CD4-positive, CD25-positive, alpha-beta regulatory T cell (primary cell): ENCODE data around the gene SH2B3. TPM values are rescaled to one million over a fixed set of nuclear protein-coding genes. Genes with fewer than 3 reads are reported as not detected.

Experiments used
- ATAC-seq, 2 donors: fragments of 150-1000 bp; cut with Tn5 transposase; one replicate each; pipeline ENCODE4 v1.10.0; 2021; ENCODE audit warnings: low read depth in 2 of 2, moderate number of reproducible peaks in 2 of 2, moderate library complexity in 1 of 2
- DNase-seq, 3 donors: peaks; one replicate each; pipeline versions ENCODE4 v3.0.0 to v3.0.0-alpha.2; 2012 to 2022; ENCODE audit warnings: mixed read lengths in 1 of 3
- H3K27ac ChIP-seq: one replicate; pipeline ENCODE4 v1.7.0; 2013; ENCODE audit warnings: mild to moderate bottlenecking, low read length; ENCODE audit not compliant: insufficient read depth, poor library complexity, severe bottlenecking
- H3K27me3 ChIP-seq: one replicate; pipeline ENCODE4 v1.7.0; 2013; ENCODE audit warnings: low read length; ENCODE audit not compliant: control insufficient read depth, insufficient read depth
- H3K36me3 ChIP-seq: one replicate; pipeline ENCODE4 v1.7.0; 2013; ENCODE audit warnings: mild to moderate bottlenecking, low read length, moderate library complexity; ENCODE audit not compliant: control insufficient read depth, insufficient read depth
- H3K4me1 ChIP-seq: 2 replicates; pipeline ENCODE4 v1.7.0; 2013; ENCODE audit warnings: mild to moderate bottlenecking, low read length; ENCODE audit not compliant: insufficient read depth, control insufficient read depth, poor library complexity, severe bottlenecking
- H3K4me3 ChIP-seq: one replicate; pipeline ENCODE4 v1.7.0; 2013; ENCODE audit warnings: low read depth, mild to moderate bottlenecking, low read length, moderate library complexity
- H3K9me3 ChIP-seq, 2 experiments: 1 replicate in 1 of 2; 2 replicates in 1 of 2; pipeline ENCODE4 v1.7.0; 2013; ENCODE audit warnings: low read length in 2 of 2, mild to moderate bottlenecking in 1 of 2, moderate library complexity in 1 of 2; ENCODE audit not compliant: control insufficient read depth in 2 of 2
- H3K27ac Mint-ChIP-seq, 3 donors: one replicate each; pipeline ENCODE4 v1.8.0; 2020 to 2022; ENCODE audit warnings: mild to moderate bottlenecking in 3 of 3, mixed read lengths in 3 of 3, moderate library complexity in 2 of 3
- H3K27me3 Mint-ChIP-seq: one replicate; pipeline ENCODE4 v1.8.0; 2022; ENCODE audit warnings: mild to moderate bottlenecking, mixed read lengths
- H3K36me3 Mint-ChIP-seq: one replicate; pipeline ENCODE4 v1.8.0; 2020; ENCODE audit warnings: mixed read lengths
- H3K4me1 Mint-ChIP-seq, 4 donors: one replicate each; pipeline ENCODE4 v1.8.0; 2020 to 2022; ENCODE audit warnings: mixed read lengths in 4 of 4, mild to moderate bottlenecking in 1 of 4
- H3K4me3 Mint-ChIP-seq, 4 donors: one replicate each; pipeline ENCODE4 v1.8.0; 2020 to 2022; ENCODE audit warnings: mild to moderate bottlenecking in 4 of 4, mixed read lengths in 4 of 4, moderate library complexity in 3 of 4
- H3K9me3 Mint-ChIP-seq, 7 donors: one replicate each; pipeline ENCODE4 v1.8.0; 2020 to 2022; ENCODE audit warnings: mixed read lengths in 7 of 7, mild to moderate bottlenecking in 3 of 7, moderate library complexity in 2 of 7
- polyA plus RNA-seq, 4 donors: library from polyadenylated mRNA; unstranded; fragments of 300-500 nt; fragmentation: Illumina TruSeq; gene quantifications; one replicate each; pipeline ENCODE4 v1.2.3, GENCODE V29; 2021
- total RNA-seq: library from RNA; stranded (reverse); gene quantifications from one replicate; pipeline ENCODE4 v1.2.3, GENCODE V29; 2022

Gene SH2B3
- total and polyA plus RNA-seq, 5 donors from 2014 or later, result 1.6 to 25.7 (median 3.9) TPM

DNA sequence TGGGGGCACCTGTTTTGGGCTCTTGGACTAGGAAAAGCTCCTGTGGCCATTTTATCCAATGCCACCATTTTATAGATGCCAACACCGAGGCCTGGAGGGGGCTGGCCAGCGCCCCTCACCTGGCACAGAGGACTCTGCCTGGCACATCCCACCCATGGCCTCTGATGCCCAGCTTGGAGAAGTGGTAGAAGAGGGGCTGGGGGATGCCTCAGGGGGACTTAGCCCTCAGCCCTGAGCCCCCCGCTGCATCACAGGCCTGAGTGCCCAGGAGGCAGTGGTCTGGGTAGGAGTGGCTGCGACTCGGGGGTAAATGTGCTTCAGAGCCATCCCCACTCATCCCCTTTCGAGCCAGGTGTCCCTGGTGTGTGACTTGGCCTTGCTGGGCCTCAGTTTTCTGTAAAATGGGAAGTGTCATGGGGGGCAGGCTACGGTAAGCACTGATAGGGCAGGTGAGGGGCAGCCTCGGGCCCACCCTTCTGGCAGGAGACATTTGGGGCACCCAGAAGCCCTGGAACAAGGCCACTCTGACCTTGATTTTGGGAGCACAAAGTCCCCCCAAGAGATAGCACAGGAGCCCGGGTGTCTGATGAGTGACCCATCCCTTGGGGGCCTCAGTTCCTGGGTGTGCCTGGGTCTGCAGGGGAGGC, 22.5 kb downstream of the SH2B3 start:
- H3K27me3 ChIP-seq, result no peaks in the 10 kb centered on the region
- Mint-ChIP-seq H3K27ac (peak overlapping the region; percentile 77 to 99 (median 92)), H3K4me1 (peaks cover 13 to 89% (median 56%) of the 10 kb centered on the region in 4 donors), H3K27me3 (peaks cover 5% of the 10 kb centered on the region), H3K4me3 (peak overlapping the region; percentile 74 to 83 (median 78)), H3K9me3 (no peaks in the 10 kb centered on the region), H3K36me3 (peaks cover 4% of the 10 kb centered on the region)
- no peak overlapping the region for H3K4me3 ChIP-seq
- peaks cover 92% of the 10 kb centered on the region for H3K4me1 ChIP-seq
- DNase-seq, result no peak
- peak overlapping the region; percentile 95 for H3K27ac ChIP-seq
- H3K36me3 ChIP-seq, result peaks cover 3% of the 10 kb centered on the region
- ATAC-seq, result no peak
- no peaks in the 10 kb centered on the region for H3K9me3 ChIP-seq

DNA sequence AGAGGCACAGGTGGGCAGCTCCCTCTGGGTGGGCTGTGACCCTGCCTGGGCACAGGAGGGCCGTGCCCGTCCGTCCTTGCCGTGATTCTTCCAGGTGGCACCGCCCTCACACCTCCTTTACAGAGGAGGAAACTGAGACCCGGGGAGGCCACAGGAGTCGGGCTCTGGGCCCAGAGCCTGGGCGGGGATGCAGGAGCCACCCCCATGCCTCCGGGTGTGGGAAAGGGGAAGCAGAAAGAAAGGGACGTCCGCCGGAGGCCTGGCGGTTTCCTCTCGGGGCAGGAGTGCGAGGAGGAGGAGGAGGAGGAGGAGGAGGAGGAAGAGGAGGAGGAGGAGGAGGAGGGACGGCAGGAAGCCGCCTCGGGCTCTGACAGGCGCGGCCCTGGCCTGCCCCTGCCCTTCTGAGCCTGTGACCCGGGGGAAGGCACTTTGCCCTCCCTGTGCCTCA, 23.0 kb downstream of the SH2B3 start:
- Histone ChIP-seq H3K27me3 (no peaks in the 10 kb centered on the region), H3K36me3 (peaks cover 3% of the 10 kb centered on the region), H3K27ac (peak overlapping the region; percentile 95), H3K4me3 (no peak overlapping the region), H3K4me1 (peaks cover 97% of the 10 kb centered on the region), H3K9me3 (no peaks in the 10 kb centered on the region)
- DNase-seq (no peak), ATAC-seq (no peak)
- peaks cover 5% of the 10 kb centered on the region for H3K27me3 Mint-ChIP-seq
- H3K27ac Mint-ChIP-seq, result peak overlapping the region; percentile 66 to 99 (median 92)
- peak overlapping the region; percentile 74 to 91 (median 81) for H3K4me3 Mint-ChIP-seq
- H3K36me3 Mint-ChIP-seq, result peaks cover 4% of the 10 kb centered on the region
- H3K9me3 Mint-ChIP-seq, result no peaks in the 10 kb centered on the region
- H3K4me1 Mint-ChIP-seq, result peaks cover 13 to 94% (median 61%) of the 10 kb centered on the region in 4 donors

DNA sequence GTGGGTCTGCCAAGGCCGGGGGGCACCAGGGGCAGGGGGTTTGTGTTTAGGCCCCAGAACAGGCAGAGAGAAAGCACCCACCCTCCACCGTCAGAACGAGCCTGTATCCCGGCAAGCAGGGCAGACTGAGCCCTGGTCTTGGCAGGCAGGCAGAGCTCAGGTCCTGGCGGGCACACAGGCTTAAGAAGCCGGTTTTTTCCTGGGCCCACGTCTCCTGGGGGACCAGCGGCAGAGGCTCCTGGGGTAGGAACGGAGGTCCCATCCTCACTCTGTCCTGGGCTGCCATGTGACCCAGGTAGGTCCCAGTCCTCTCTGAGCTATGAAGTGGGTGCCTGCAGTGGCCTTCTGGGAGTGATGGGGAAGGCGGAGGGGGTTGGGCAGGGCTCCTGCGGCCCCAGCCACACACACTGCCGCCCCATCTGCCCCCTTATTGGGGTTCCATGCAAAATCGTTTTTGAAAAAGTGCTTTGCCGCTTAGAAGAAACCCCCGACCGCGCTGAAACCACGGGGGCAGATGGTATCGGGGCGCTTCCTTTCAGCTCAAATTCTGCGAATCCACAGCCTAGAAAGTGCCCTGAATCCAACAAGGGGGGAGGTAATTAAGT, 24.2 kb downstream of the SH2B3 start:
- peaks cover 5% of the 10 kb centered on the region for H3K27me3 Mint-ChIP-seq
- peak overlapping the region; percentile 73 for H3K4me3 ChIP-seq

DNA sequence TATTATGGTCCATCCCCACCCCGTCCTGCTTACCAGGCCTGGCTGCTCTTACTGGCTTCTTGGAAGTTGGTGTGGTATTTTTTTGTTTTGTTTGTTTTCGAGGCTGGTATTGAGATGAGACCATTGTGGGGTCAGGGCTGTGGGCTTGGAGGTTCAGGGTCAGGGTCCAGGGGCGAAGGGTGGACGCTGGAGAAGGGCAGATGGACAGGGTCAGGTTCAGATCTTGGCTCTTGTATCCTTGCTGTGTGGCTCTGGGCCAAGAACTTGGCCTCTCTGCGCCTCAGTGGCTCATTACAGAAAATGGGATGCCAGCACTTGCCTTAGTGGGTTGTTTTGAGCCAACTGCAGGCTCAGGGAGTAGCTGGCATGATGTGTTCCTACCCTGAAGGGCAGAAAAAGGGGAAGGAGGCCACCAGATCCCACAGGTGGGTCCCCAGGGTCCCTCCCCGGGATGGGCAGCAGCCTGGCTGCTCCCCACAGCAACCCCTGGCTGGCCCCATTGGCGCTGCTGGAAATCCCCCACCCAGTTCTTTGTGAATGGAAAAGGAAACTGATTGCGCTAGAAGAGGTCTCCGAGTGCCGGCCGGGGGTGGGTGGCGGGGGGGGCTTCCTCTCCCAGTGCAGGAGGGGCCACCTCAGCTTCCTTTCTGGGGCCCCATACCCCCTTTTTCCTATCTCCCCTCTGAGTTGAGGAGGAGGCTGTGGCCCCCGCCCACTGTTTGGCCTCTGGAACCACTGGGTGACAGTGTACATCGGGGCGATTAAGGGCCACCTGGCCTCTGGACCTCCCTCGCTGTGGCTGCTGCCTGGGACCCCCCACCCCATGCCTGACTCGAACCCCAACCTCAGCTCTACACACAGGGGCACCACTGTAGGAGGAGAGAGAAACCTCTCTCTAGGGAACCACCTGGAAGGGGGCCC, 25.0 kb downstream of the SH2B3 start:
- peak overlapping the region; percentile 81 to 95 (median 87) for H3K4me3 Mint-ChIP-seq
- peak; percentile 14 to 16 for ATAC-seq
- H3K27ac Mint-ChIP-seq, result peak overlapping the region; percentile 98 to 99 (median 99)
- Histone ChIP-seq H3K4me1 (peaks cover 99% of the 10 kb centered on the region), H3K9me3 (no peaks in the 10 kb centered on the region), H3K27me3 (no peaks in the 10 kb centered on the region), H3K27ac (peak overlapping the region; percentile 95), H3K36me3 (no peaks in the 10 kb centered on the region), H3K4me3 (peak overlapping the region; percentile 73)
- DNase-seq, result peak; percentile 55 to 66 (median 64)
- peaks cover 4% of the 10 kb centered on the region for H3K36me3 Mint-ChIP-seq
- peaks cover 5% of the 10 kb centered on the region for H3K27me3 Mint-ChIP-seq
- H3K9me3 Mint-ChIP-seq, result no peaks in the 10 kb centered on the region
- peaks cover 23 to 97% (median 66%) of the 10 kb centered on the region in 4 donors for H3K4me1 Mint-ChIP-seq

More for the DNA sequence above, 24.2 kb downstream of the SH2B3 start:
- H3K9me3 ChIP-seq, result no peaks in the 10 kb centered on the region
- H3K27me3 ChIP-seq, result no peaks in the 10 kb centered on the region
- Mint-ChIP-seq H3K9me3 (no peaks in the 10 kb centered on the region), H3K27ac (peak overlapping the region; percentile 98 to 99 (median 99)), H3K36me3 (peaks cover 4% of the 10 kb centered on the region), H3K4me3 (peak overlapping the region; percentile 81 to 95 (median 86)), H3K4me1 (peaks cover 23 to 97% (median 68%) of the 10 kb centered on the region in 4 donors)
- ATAC-seq (peak; percentile 34 to 36), DNase-seq (peak; percentile 59 to 94 (median 62))
- H3K36me3 ChIP-seq, result no peaks in the 10 kb centered on the region
- H3K27ac ChIP-seq, result peak overlapping the region; percentile 95
- H3K4me1 ChIP-seq, result peaks cover 99% of the 10 kb centered on the region

DNA sequence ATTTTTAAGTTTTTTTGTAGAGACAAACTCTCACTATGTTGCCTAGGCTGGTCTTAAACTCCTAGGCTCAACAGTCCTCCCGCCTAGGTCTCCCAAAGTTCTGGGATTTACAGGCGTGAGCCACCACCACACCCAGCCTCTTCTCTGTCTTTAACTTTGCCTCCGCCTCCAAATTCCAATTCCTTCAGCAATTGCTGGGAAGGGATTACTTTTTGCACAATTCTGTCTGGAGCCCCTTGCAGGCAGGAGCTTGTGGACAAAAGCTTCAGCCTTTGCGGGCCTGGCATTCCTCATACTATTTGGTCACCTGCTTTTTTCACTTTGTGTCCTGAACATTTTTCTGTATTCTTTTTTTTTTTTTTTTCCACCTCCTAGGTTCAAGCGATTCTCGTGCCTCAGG, 26.0 kb downstream of the SH2B3 start:
- H3K27me3 ChIP-seq, result no peaks in the 10 kb centered on the region
- peak overlapping the region; percentile 77 to 88 (median 84) for H3K4me3 Mint-ChIP-seq
- no peak overlapping the region for H3K4me3 ChIP-seq
- no peaks in the 10 kb centered on the region for H3K9me3 ChIP-seq
- ATAC-seq, result no peak
- peaks cover 7% of the 10 kb centered on the region for H3K36me3 Mint-ChIP-seq
- H3K4me1 ChIP-seq, result peaks cover 100% of the 10 kb centered on the region
- H3K4me1 Mint-ChIP-seq, result peaks cover 23 to 97% (median 61%) of the 10 kb centered on the region in 4 donors
- H3K36me3 ChIP-seq, result no peaks in the 10 kb centered on the region
- H3K27me3 Mint-ChIP-seq, result peaks cover 5% of the 10 kb centered on the region
- H3K9me3 Mint-ChIP-seq, result no peaks in the 10 kb centered on the region
- peak overlapping the region; percentile 99 for H3K27ac Mint-ChIP-seq
- no peak for DNase-seq
- H3K27ac ChIP-seq, result peak overlapping the region; percentile 95

DNA sequence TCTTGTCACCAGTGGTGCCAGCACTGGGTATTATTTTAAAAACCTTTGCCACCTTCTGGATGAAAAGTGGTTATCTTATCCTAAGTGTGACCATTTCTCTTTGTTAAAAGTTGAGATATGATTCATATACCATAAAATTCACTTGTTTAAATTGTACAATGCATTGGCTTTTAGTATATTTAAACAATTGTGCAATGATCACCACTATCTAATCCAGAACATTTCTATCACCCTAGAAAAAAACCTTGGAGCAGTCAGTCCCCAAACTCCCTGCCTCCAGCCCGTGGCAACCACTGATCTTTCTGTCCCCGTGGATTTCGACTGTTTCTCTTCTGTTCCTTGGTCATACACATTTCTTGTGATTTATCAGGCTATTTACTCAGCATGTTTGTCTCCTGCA, 28.3 kb downstream of the SH2B3 start:
- H3K36me3 ChIP-seq, result no peaks in the 10 kb centered on the region
- DNase-seq (no peak), ATAC-seq (no peak)
- Mint-ChIP-seq H3K9me3 (peaks cover 0 to 1% (median 0%) of the 10 kb centered on the region in 7 donors), H3K27me3 (peaks cover 5% of the 10 kb centered on the region), H3K27ac (peak overlapping the region; percentile 99), H3K4me1 (peaks cover 28 to 99% (median 58%) of the 10 kb centered on the region in 4 donors), H3K4me3 (peak overlapping the region; percentile 77 to 90 (median 88)), H3K36me3 (peaks cover 12% of the 10 kb centered on the region)
- H3K4me1 ChIP-seq, result peaks cover 91% of the 10 kb centered on the region
- H3K27me3 ChIP-seq, result no peaks in the 10 kb centered on the region
- peak overlapping the region; percentile 76 for H3K4me3 ChIP-seq
- no peaks in the 10 kb centered on the region for H3K9me3 ChIP-seq
- peak overlapping the region; percentile 95 for H3K27ac ChIP-seq

DNA sequence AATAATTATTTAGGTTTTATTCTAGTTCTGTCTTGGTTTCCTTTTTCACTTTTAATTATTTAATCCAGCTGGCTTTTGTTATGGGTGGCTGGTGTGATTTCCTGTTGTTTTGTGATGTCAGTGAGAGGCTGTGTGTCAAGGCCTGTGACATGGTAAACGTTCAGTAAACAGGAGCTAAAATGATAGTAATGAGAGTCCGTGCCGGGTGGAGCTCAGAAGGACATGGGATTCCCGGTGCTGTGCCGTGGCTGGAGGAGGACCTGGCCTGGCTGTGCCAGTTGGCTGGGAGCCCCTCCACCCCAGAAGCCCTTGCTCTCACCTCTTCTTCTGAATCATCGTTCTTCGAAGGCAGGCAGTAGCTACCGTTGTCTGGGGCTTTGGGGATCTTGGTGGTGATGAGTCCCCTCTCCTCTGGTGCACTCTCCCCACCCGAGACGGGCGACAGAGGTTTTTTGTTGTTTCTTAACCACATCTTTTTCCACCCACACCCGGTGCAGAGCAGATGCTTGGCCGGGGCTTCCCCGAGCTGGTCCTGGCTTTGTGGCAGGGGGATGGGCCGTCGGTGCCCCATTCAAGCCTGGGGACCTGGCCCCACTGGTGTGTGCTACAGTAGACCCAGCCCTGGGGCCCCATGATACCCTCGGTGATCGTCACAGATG, 29.1 kb downstream of the SH2B3 start:
- peak overlapping the region; percentile 76 for H3K4me3 ChIP-seq

More for the DNA sequence above, 29.1 kb downstream of the SH2B3 start:
- Mint-ChIP-seq H3K9me3 (peaks cover 0 to 1% (median 0%) of the 10 kb centered on the region in 7 donors), H3K4me3 (peak overlapping the region; percentile 77 to 90 (median 88)), H3K36me3 (peaks cover 12% of the 10 kb centered on the region), H3K27me3 (peaks cover 5% of the 10 kb centered on the region), H3K27ac (peak overlapping the region; percentile 99), H3K4me1 (peaks cover 28 to 95% (median 58%) of the 10 kb centered on the region in 4 donors)
- H3K4me1 ChIP-seq, result peaks cover 85% of the 10 kb centered on the region
- H3K9me3 ChIP-seq, result no peaks in the 10 kb centered on the region
- ATAC-seq, result peak; percentile 71 to 75
- DNase-seq, result peak; percentile 74 to 87 (median 83)
- H3K27ac ChIP-seq, result peak overlapping the region; percentile 95
- H3K27me3 ChIP-seq, result no peaks in the 10 kb centered on the region
- no peaks in the 10 kb centered on the region for H3K36me3 ChIP-seq
